Spleen (tissue), 11 donors: ENCODE results near the gene STRIT1. TPM values are rescaled to one million over a fixed set of nuclear protein-coding genes. Genes with fewer than 3 reads are reported as not detected.

Source experiments
- DNase-seq: peaks from one replicate; pipeline ENCODE4 v3.0.0-alpha.2; 2020
- H3K27ac ChIP-seq, 8 donors: fragments of 200-600 bp; sonication (generic) in 7 of 8; 1 replicate in 4 of 8; 2 replicates in 4 of 8; pipeline versions ENCODE4 v1.5.0 to v1.8.0; 2016 to 2021; ENCODE audit warnings: inconsistent platforms in 4 of 8, mild to moderate bottlenecking in 4 of 8, moderate library complexity in 1 of 8
- H3K27me3 ChIP-seq, 7 donors: fragments of 200-600 bp; sonication (generic) in 6 of 7; replicated peaks in 1 of 7; 1 replicate in 4 of 7; 2 replicates in 3 of 7; pipeline versions ENCODE4 v1.5.0 to v1.8.0; 2016 to 2021; ENCODE audit warnings: inconsistent platforms in 3 of 7, mild to moderate bottlenecking in 1 of 7
- H3K36me3 ChIP-seq, 6 donors: fragments of 200-600 bp; sonication (generic) in 5 of 6; 1 replicate in 4 of 6; 2 replicates in 2 of 6; pipeline versions ENCODE4 v1.5.0 to v1.8.0; 2016 to 2021; ENCODE audit warnings: inconsistent platforms in 2 of 6
- H3K4me1 ChIP-seq, 6 donors: fragments of 200-600 bp; sonication (generic) in 5 of 6; 1 replicate in 3 of 6; 2 replicates in 3 of 6; pipeline versions ENCODE4 v1.5.0 to v1.8.0; 2016 to 2021; ENCODE audit warnings: inconsistent platforms in 3 of 6
- H3K4me3 ChIP-seq, 8 donors: fragments of 200-600 bp; sonication (generic) in 7 of 8; 1 replicate in 4 of 8; 2 replicates in 4 of 8; pipeline versions ENCODE4 v1.5.0 to v1.8.0; 2016 to 2021; ENCODE audit warnings: inconsistent platforms in 4 of 8, mild to moderate bottlenecking in 4 of 8, moderate library complexity in 2 of 8
- H3K9me3 ChIP-seq, 8 donors: fragments of 200-600 bp; sonication (generic) in 7 of 8; 1 replicate in 4 of 8; 2 replicates in 4 of 8; pipeline versions ENCODE4 v1.5.0 to v1.8.0; 2016 to 2021; ENCODE audit warnings: inconsistent platforms in 4 of 8
- CTCF ChIP-seq, 11 experiments: fragments of 200-600 bp in 7 of 11; fragments of 450-650 bp in 4 of 11; sonication (generic) in 4 of 11; IDR thresholded peaks in 8 of 11; conservative IDR thresholded peaks in 3 of 11; 1 replicate in 7 of 11; 2 replicates in 4 of 11; pipeline versions ENCODE4 v1.4.0 to v1.8.0; 2016 to 2021; ENCODE audit warnings: antibody characterized with exemption in 11 of 11, inconsistent platforms in 4 of 11, mild to moderate bottlenecking in 1 of 11
- POLR2A ChIP-seq, 3 donors: fragments of 450-650 bp; IDR thresholded peaks; one replicate each; pipeline ENCODE4 v1.5.1; 2017; ENCODE audit warnings: antibody characterized with exemption in 3 of 3, mild to moderate bottlenecking in 1 of 3
- POLR2AphosphoS5 ChIP-seq, 3 donors: sonication (generic); formaldehyde crosslinking; IDR thresholded peaks; one replicate each; pipeline ENCODE4 v1.5.1; 2017; ENCODE audit warnings: antibody characterized with exemption in 3 of 3
- WGBS, 5 donors: extraction: QIAGEN DNeasy Blood & Tissue Kit in 3 of 5; methylation state at CpG; one replicate each; pipeline versions ENCODE4 v1.1.5 to v1.1.7; 2013 to 2018; 5-methylcytosine and 5-hydroxymethylcytosine counted together
- intact Hi-C: fragments of 100-400 bp; cut with DNase I; formaldehyde crosslinking; loops from one replicate; pipeline ENCODE4 v1.15.0; 2023; ENCODE audit warnings: low total_unique reads
- polyA plus RNA-seq, 3 donors: library from polyadenylated mRNA; stranded (reverse); fragments of 200-250 nt; gene quantifications; one replicate each; pipeline ENCODE4 v1.2.1, GENCODE V29; 2013
- total RNA-seq, 7 donors: library from RNA; depleted of rRNA in 3 of 7; stranded (reverse); fragments of >200 nt in 3 of 7; fragmentation: NEBNext Ultra II Directional in 4 of 7; extraction: Animal tissue kit (Norgen Biotek cat#: 25700) in 4 of 7; gene quantifications; one replicate each; pipeline versions ENCODE4 v1.1.0 to v1.2.1, GENCODE V29; 2016 to 2021
- donor health status: healthy with polysubstance abuse.
- donor health status: DM: no; HTN: no; CAD: no; lungs with moderate emphysema.
- donor health status: DM: no; HTN: no; CAD: no.
- donor health status: Bipolar disorder and iron deficiency.
- donor health status: healthy.
- donor health status: DM: no; HTN: no; CAD: no.
- donor health status: DM: yes; HTN: yes; CAD: no.

Gene STRIT1
- total and polyA plus RNA-seq, 10 donors: 0.43 TPM; not detected in 9

DNA sequence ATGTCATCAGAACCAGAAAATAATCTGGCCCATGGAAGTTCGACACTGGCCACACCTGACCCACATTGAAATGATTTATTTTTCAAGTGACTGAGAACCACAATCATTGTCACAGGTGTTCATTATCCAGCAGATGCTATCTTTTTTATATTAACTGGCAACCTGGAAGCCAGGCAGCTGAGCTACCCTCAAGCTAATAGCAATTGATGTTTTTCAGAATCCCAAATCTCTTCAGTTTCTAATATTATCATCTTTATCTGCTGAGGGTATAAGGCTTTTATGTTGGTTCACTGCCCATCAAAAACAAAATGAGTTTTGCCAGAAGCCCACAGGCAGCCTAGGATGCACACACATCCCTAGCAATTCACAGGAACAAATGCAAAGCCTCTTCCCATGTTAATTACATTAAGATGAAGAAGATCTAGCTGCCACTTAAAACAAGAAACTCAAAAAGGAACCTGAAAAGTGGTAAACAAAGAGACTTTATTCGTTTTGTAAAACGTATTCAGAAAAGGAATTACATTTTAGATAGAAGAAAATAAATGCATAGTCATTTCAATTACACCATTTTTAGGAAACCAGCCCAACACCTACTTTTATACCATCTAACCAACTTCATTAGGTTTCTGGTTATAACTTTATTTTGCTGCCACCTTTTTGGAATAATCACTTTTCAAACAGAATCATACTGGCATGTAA is 40.9 kb upstream of the STRIT1 start:
- Histone ChIP-seq H3K9me3 (no peaks in the 10 kb centered on the region), H3K36me3 (no peaks in the 10 kb centered on the region), H3K27ac (no peak overlapping the region), H3K4me3 (no peak overlapping the region), H3K27me3 (no peaks in the 10 kb centered on the region), H3K4me1 (peaks cover 0 to 13% (median 0%) of the 10 kb centered on the region in 6 donors)
- no peak for TF ChIP-seq POLR2AphosphoS5 (IDR thresholded peaks at IDR 0.05)
- no peak for TF ChIP-seq POLR2A (IDR thresholded peaks at IDR 0.05)
- no peak for TF ChIP-seq CTCF (IDR thresholded peaks at IDR 0.05 in 8 of 11, conservative IDR thresholded peaks at IDR 0.05 in 3 of 11)
- intact Hi-C loops: no loop called here
- 26 to 41% (median 30%) methylated on average over 3 of the region's 3 CpGs for WGBS, 5 donors
- no peak for DNase-seq

GRCh38 chr3:155332716-155333115 is 39.2 kb upstream of the STRIT1 start:
- 67 to 97% (median 81%) methylated on average over 4 of the region's 4 CpGs for WGBS, 5 donors
- H3K9me3 ChIP-seq: no peaks in the 10 kb centered on the region
- intact Hi-C loops: no loop called here
- TF ChIP-seq POLR2A (IDR thresholded peaks at IDR 0.05) (no peak), POLR2AphosphoS5 (IDR thresholded peaks at IDR 0.05) (no peak), CTCF (IDR thresholded peaks at IDR 0.05 in 8 of 11, conservative IDR thresholded peaks at IDR 0.05 in 3 of 11) (no peak)
- H3K4me1 ChIP-seq: peaks cover 0 to 13% (median 0%) of the 10 kb centered on the region in 6 donors
- no peak overlapping the region for H3K4me3 ChIP-seq
- no peak for DNase-seq
- H3K27ac ChIP-seq: no peak overlapping the region
- no peaks in the 10 kb centered on the region for H3K27me3 ChIP-seq
- no peaks in the 10 kb centered on the region for H3K36me3 ChIP-seq

DNA sequence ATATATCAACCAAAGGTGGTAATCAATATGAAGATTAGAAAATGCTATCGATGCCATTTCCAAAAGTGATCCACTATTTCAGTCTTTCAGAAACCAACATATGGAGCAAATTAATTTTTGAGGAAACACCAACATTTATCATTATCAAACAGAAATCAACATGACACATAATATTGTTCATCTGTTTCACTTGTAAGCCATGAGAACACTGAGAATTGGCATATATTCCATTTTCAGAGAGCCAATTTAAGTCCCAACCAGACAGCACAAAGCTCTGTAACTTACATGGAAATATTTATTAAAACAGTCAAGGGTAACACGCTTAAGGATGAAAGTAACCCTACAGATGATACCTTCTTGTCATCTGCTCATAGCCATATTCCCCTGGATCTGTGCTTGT is 37.6 kb upstream of the STRIT1 start:
- intact Hi-C loops: no loop called here

More for the DNA sequence above, 37.6 kb upstream of the STRIT1 start:
- Histone ChIP-seq H3K4me3 (no peak overlapping the region), H3K27me3 (no peaks in the 10 kb centered on the region), H3K27ac (no peak overlapping the region), H3K36me3 (no peaks in the 10 kb centered on the region), H3K9me3 (no peaks in the 10 kb centered on the region), H3K4me1 (peaks cover 0 to 13% (median 0%) of the 10 kb centered on the region in 6 donors)
- WGBS, 5 donors: 89 to 98% (median 91%) methylated on average over 2 of the region's 2 CpGs
- no peak for DNase-seq
- no peak for TF ChIP-seq POLR2AphosphoS5 (IDR thresholded peaks at IDR 0.05)
- TF ChIP-seq CTCF (IDR thresholded peaks at IDR 0.05 in 8 of 11, conservative IDR thresholded peaks at IDR 0.05 in 3 of 11): no peak
